NT2/D1 (cell line): ENCODE measurements around the gene ALOX5.

Experiments
- SUZ12 ChIP-seq: IDR thresholded peaks from 2 replicates; pipeline ENCODE4 v1.6.1; 2011; ENCODE audit not compliant: insufficient read length, insufficient read depth; ENCODE audit errors: extremely low read depth
- YY1 ChIP-seq: IDR thresholded peaks from 2 replicates; pipeline ENCODE4 v1.6.1; 2011; ENCODE audit not compliant: insufficient read length, insufficient read depth
- ZNF274 ChIP-seq: IDR thresholded peaks from 2 replicates; pipeline ENCODE4 v1.6.1; 2011; ENCODE audit warnings: mild to moderate bottlenecking, low read depth, low read length

DNA sequence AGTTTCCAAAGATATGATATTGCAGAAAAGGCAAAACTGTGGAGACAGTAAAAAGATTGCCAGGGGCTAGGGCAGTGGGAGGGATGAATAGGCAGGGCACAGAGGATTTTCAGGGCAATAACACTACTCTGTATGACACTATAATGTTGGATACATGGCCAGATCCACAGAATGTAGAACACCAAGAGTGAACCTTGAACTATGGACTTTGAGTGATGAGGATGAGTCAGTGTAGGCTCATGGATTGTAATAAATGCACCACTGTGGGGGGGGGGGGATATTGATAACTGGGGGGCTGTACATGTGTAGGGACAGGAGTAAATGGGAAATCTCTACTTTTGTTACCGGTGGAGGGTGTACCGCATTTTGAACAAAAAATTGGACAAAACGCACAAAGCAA lies 77.4 kb downstream of the ALOX5 start:
- TF ChIP-seq ZNF274: no peak
- no peak for TF ChIP-seq SUZ12
- TF ChIP-seq YY1: no peak
